H1 (cell line): ENCODE results near the gene JAKMIP3. TPM values are rescaled to one million over a fixed set of nuclear protein-coding genes. Genes with fewer than 3 reads are reported as not detected.

Experiments
- CTCF ChIA-PET: fragments of 300-600 bp; sonication (Branson Sonifier 250); formaldehyde crosslinking; loops from one replicate; lab custom pipeline; 2021; ENCODE audit not compliant: partially characterized antibody; lab: Charles Lee
- POLR2A ChIA-PET: fragments of 300-600 bp; sonication (Branson Sonifier 250); formaldehyde crosslinking; loops from one replicate; lab custom pipeline; 2021; ENCODE audit warnings: inconsistent platforms; ENCODE audit not compliant: partially characterized antibody; lab: Charles Lee
- DNase-seq, 2 experiments: peaks; one replicate each; pipeline versions ENCODE4 v3.0.0 to v3.0.0-alpha.2; 2010 to 2022; ENCODE audit warnings: low spot score in 2 of 2, low read depth in 1 of 2, mixed read lengths in 1 of 2
- FAIRE-seq: peaks from 2 replicates; lab custom pipeline; 2011; peaks lifted over from hg19 to GRCh38; lab: Jason Lieb, UNC
- H2AFZ ChIP-seq: 2 replicates; pipeline ENCODE4 v1.8.1; 2012; ENCODE audit warnings: low read length, inconsistent platforms
- H2AK5ac ChIP-seq: 2 replicates; pipeline ENCODE4 v1.6.1; 2013; ENCODE audit warnings: low read depth, low read length
- H2BK120ac ChIP-seq: replicated peaks from 2 replicates; pipeline ENCODE3; 2013; ENCODE audit warnings: low read depth, low read length, inconsistent platforms
- H2BK12ac ChIP-seq: 2 replicates; pipeline ENCODE4 v1.6.1; 2013; ENCODE audit warnings: low read depth, low read length
- H2BK15ac ChIP-seq: 2 replicates; pipeline ENCODE4 v1.6.1; 2013; ENCODE audit warnings: low read length
- H2BK20ac ChIP-seq: 2 replicates; pipeline ENCODE4 v1.6.1; 2013; ENCODE audit warnings: low read length
- H2BK5ac ChIP-seq: 2 replicates; pipeline ENCODE4 v1.6.1; 2013; ENCODE audit warnings: low read depth, low read length
- H3K14ac ChIP-seq: 2 replicates; pipeline ENCODE4 v1.6.1; 2013; ENCODE audit warnings: inconsistent platforms; ENCODE audit not compliant: insufficient read length
- H3K18ac ChIP-seq: 2 replicates; pipeline ENCODE4 v1.6.1; 2013; ENCODE audit warnings: low read length; ENCODE audit errors: extremely low read depth
- H3K23ac ChIP-seq: 2 replicates; pipeline ENCODE4 v1.6.1; 2013; ENCODE audit warnings: inconsistent platforms; ENCODE audit not compliant: insufficient read length
- H3K23me2 ChIP-seq: 2 replicates; pipeline ENCODE4 v1.6.1; 2013; ENCODE audit warnings: low read depth, low read length
- H3K27ac ChIP-seq: 2 replicates; pipeline ENCODE4 v1.6.1; 2011; ENCODE audit warnings: low read depth, low read length, inconsistent platforms
- H3K27me3 ChIP-seq, 4 experiments: replicated peaks in 1 of 4; 1 replicate in 1 of 4; 2 replicates in 3 of 4; pipeline versions ENCODE4 v1.6.1 to v1.8.1; 2011 to 2013; ENCODE audit warnings: low read length in 3 of 4, mild to moderate bottlenecking in 3 of 4, inconsistent platforms in 2 of 4, mixed read lengths in 2 of 4, moderate library complexity in 1 of 4; ENCODE audit not compliant: control insufficient read depth in 3 of 4, insufficient read depth in 3 of 4; ENCODE audit errors: extremely low read depth in 1 of 4
- H3K36me3 ChIP-seq, 4 experiments: 2 replicates each; pipeline versions ENCODE4 v1.6.1 to v1.8.1; 2011 to 2013; ENCODE audit warnings: mild to moderate bottlenecking in 4 of 4, low read length in 3 of 4, moderate library complexity in 2 of 4, control low read depth in 1 of 4, inconsistent platforms in 1 of 4; ENCODE audit not compliant: insufficient read depth in 4 of 4, control insufficient read depth in 2 of 4
- H3K4ac ChIP-seq: replicated peaks from 2 replicates; pipeline ENCODE3; 2013; ENCODE audit warnings: low read length, low read depth, mixed read lengths, inconsistent platforms; ENCODE audit not compliant: insufficient read length
- H3K4me1 ChIP-seq, 4 experiments: replicated peaks in 1 of 4; 1 replicate in 1 of 4; 2 replicates in 3 of 4; pipeline versions ENCODE4 v1.6.1 to v1.8.1; 2011 to 2013; ENCODE audit warnings: low read length in 3 of 4, inconsistent platforms in 2 of 4, mixed read lengths in 1 of 4; ENCODE audit not compliant: insufficient read depth in 4 of 4, control insufficient read depth in 3 of 4
- H3K4me2 ChIP-seq, 2 experiments: 2 replicates each; pipeline versions ENCODE4 v1.6.1 to v1.8.1; 2011 to 2013; ENCODE audit warnings: low read depth in 2 of 2, low read length in 2 of 2, control low read depth in 1 of 2, inconsistent platforms in 1 of 2, mild to moderate bottlenecking in 1 of 2; ENCODE audit not compliant: insufficient read depth in 1 of 2
- H3K4me3 ChIP-seq, 4 experiments: fragments of 200-600, 300-600 bp in 1 of 4; sonication (generic), shearing (Covaris generic), sonication (Bioruptor Twin) in 1 of 4; 2 replicates each; pipeline versions ENCODE4 v1.5.1 to v1.8.1; 2011 to 2016; ENCODE audit warnings: low read length in 4 of 4, low read depth in 3 of 4, control low read depth in 2 of 4, inconsistent platforms in 2 of 4, mild to moderate bottlenecking in 2 of 4, mixed read lengths in 1 of 4, moderate library complexity in 1 of 4; ENCODE audit not compliant: insufficient read depth in 2 of 4; ENCODE audit errors: extremely low read depth in 1 of 4
- H3K56ac ChIP-seq: replicated peaks from 2 replicates; pipeline ENCODE3; 2013; ENCODE audit warnings: low read depth, mild to moderate bottlenecking, mixed read lengths, low read length, inconsistent platforms; ENCODE audit not compliant: insufficient read length
- H3K79me1 ChIP-seq: 2 replicates; pipeline ENCODE4 v1.6.1; 2013; ENCODE audit warnings: low read depth, low read length, control low read depth
- H3K79me2 ChIP-seq, 2 experiments: 2 replicates each; pipeline versions ENCODE4 v1.6.1 to v1.8.1; 2012 to 2013; ENCODE audit warnings: low read length in 2 of 2, mild to moderate bottlenecking in 2 of 2, inconsistent platforms in 1 of 2; ENCODE audit not compliant: insufficient read depth in 2 of 2, control insufficient read depth in 1 of 2
- H3K9ac ChIP-seq, 4 experiments: replicated peaks in 1 of 4; 1 replicate in 1 of 4; 2 replicates in 3 of 4; pipeline versions ENCODE4 v1.6.1 to v1.8.1; 2011 to 2013; ENCODE audit warnings: low read depth in 3 of 4, low read length in 3 of 4, control low read depth in 2 of 4, mild to moderate bottlenecking in 2 of 4, moderate library complexity in 2 of 4, inconsistent platforms in 1 of 4; ENCODE audit errors: extremely low read depth in 1 of 4
- H3K9me3 ChIP-seq, 2 experiments: 2 replicates each; pipeline versions ENCODE4 v1.6.1 to v1.8.1; 2012 to 2013; ENCODE audit warnings: mild to moderate bottlenecking in 2 of 2, moderate library complexity in 2 of 2, control low read depth in 1 of 2, inconsistent platforms in 1 of 2, low read depth in 1 of 2, low read length in 1 of 2, mixed read lengths in 1 of 2; ENCODE audit not compliant: insufficient read depth in 2 of 2
- H4K20me1 ChIP-seq, 2 experiments: replicated peaks in 1 of 2; 2 replicates each; pipeline versions ENCODE3 to v1.8.1; 2011 to 2013; ENCODE audit warnings: inconsistent platforms in 2 of 2, low read length in 2 of 2, mild to moderate bottlenecking in 1 of 2; ENCODE audit not compliant: insufficient read depth in 2 of 2, control insufficient read depth in 1 of 2
- H4K5ac ChIP-seq: 2 replicates; pipeline ENCODE4 v1.6.1; 2013; ENCODE audit warnings: low read length, low read depth, mixed read lengths, inconsistent platforms; ENCODE audit not compliant: insufficient read length
- H4K8ac ChIP-seq: 2 replicates; pipeline ENCODE4 v1.8.0; 2013; ENCODE audit warnings: mild to moderate bottlenecking, moderate library complexity, low read length, inconsistent platforms; ENCODE audit not compliant: insufficient read depth; ENCODE audit errors: extremely low read depth
- H4K91ac ChIP-seq: replicated peaks from 2 replicates; pipeline ENCODE3; 2013; ENCODE audit warnings: low read length, mixed read lengths, inconsistent platforms; ENCODE audit not compliant: insufficient read length
- CHD1 ChIP-seq: IDR thresholded peaks from 2 replicates; pipeline ENCODE4 v1.6.1; 2012; ENCODE audit warnings: low read depth, low read length, improper control_type of control experiment
- CTBP2 ChIP-seq: IDR thresholded peaks from 2 replicates; pipeline ENCODE4 v1.7.0; 2011; ENCODE audit warnings: borderline replicate concordance, mild to moderate bottlenecking, moderate library complexity, mixed read lengths, low read length; ENCODE audit not compliant: insufficient read depth, insufficient read length
- CTCF ChIP-seq, 3 experiments: IDR thresholded peaks; 1 replicate in 2 of 3; 2 replicates in 1 of 3; pipeline versions ENCODE4 v1.5.1 to v1.6.1; 2011; ENCODE audit warnings: low read length in 3 of 3, mild to moderate bottlenecking in 3 of 3, inconsistent platforms in 2 of 3, low read depth in 1 of 3, moderate library complexity in 1 of 3; ENCODE audit not compliant: insufficient read depth in 1 of 3; ENCODE audit errors: control extremely low read depth in 1 of 3
- GABPA ChIP-seq: IDR thresholded peaks from 2 replicates; pipeline ENCODE4 v1.6.1; 2011; ENCODE audit warnings: mild to moderate bottlenecking, low read length, moderate library complexity, borderline replicate concordance; ENCODE audit not compliant: insufficient read depth
- MAFK ChIP-seq: IDR thresholded peaks from 2 replicates; pipeline ENCODE4 v1.6.1; 2012; ENCODE audit warnings: low read depth, mild to moderate bottlenecking, improper control_type of control experiment, low read length
- NRF1 ChIP-seq: IDR thresholded peaks from 2 replicates; pipeline ENCODE4 v1.6.1; 2011; ENCODE audit warnings: mild to moderate bottlenecking, low read depth, low read length, improper control_type of control experiment
- POLR2A ChIP-seq, 2 experiments: IDR thresholded peaks; 1 replicate in 1 of 2; 2 replicates in 1 of 2; pipeline ENCODE4 v1.6.1; 2011; ENCODE audit warnings: low read depth in 2 of 2, low read length in 2 of 2, mild to moderate bottlenecking in 2 of 2; ENCODE audit errors: control extremely low read depth in 1 of 2
- SUZ12 ChIP-seq: fragments of 200-600 bp; sonication (generic); IDR thresholded peaks from 2 replicates; pipeline ENCODE4 v1.6.1; 2012; ENCODE audit warnings: mild to moderate bottlenecking, inconsistent platforms, low read length, moderate library complexity, mixed read lengths
- TBP ChIP-seq: IDR thresholded peaks from 2 replicates; pipeline ENCODE4 v1.6.1; 2011; ENCODE audit warnings: low read depth, low read length, improper control_type of control experiment
- TEAD4 ChIP-seq: IDR thresholded peaks from 2 replicates; pipeline ENCODE4 v1.6.1; 2012; ENCODE audit warnings: low read depth, low read length, inconsistent platforms, mixed read lengths
- WGBS, 2 experiments: shearing (Covaris generic) in 1 of 2; methylation state at CpG; one replicate each; pipeline versions ENCODE4 v1.1.6 to v1.1.7; 2013 to 2015; ENCODE audit warnings: low lambda C conversion rate in 2 of 2, mixed read lengths in 2 of 2, inconsistent platforms in 1 of 2, low coverage in 1 of 2, missing lambda C conversion rate in 1 of 2; ENCODE audit not compliant: insufficient replicate concordance in 2 of 2, insufficient coverage in 1 of 2, insufficient read length in 1 of 2; ENCODE audit errors: extremely low coverage in 1 of 2, missing lambda C conversion rate in 1 of 2; 5-methylcytosine and 5-hydroxymethylcytosine counted together
- polyA plus RNA-seq, 7 experiments: library from polyadenylated mRNA; depleted of rRNA in 3 of 7; stranded (reverse) in 5 of 7; unstranded in 2 of 7; fragments of >200 nt in 5 of 7; fragments of 200-250 nt in 2 of 7; gene quantifications; 1 replicate in 5 of 7; 2 replicates in 1 of 7; 4 replicates in 1 of 7; pipeline versions ENCODE4 v1.2.1 to v1.2.3, GENCODE V29; 2011 to 2013; ENCODE audit warnings: missing spikeins in 2 of 7, mixed read lengths in 2 of 7
- total RNA-seq: library from RNA; stranded (reverse); fragmentation: NEBNext Ultra II Directional; extraction: Animal tissue kit (Norgen Biotek cat#: 25700); gene quantifications from 2 replicates; pipeline ENCODE4 v1.2.1, GENCODE V29; 2021

The JAKMIP3 gene
- total and polyA plus RNA-seq, 2 of the 8 experiments (the other 6 are each of a cell fraction or from before 2014, with no cell fraction given): 0.83 to 0.91 TPM

- no peak overlapping the region for H2BK120ac ChIP-seq
- no peak overlapping the region for H3K23ac ChIP-seq
- no peak overlapping the region for H3K4me3 ChIP-seq
- no peak for DNase-seq
- no peaks in the 10 kb centered on the region for H3K36me3 ChIP-seq
- H3K9ac ChIP-seq: no peak overlapping the region
- no peak overlapping the region for H3K4ac ChIP-seq
- peaks cover 0 to 17% (median 11%) of the 10 kb centered on the region in 4 experiments; a peak in 6 of 7 replicates for H3K4me1 ChIP-seq
- H3K56ac ChIP-seq: no peak overlapping the region
- H3K4me2 ChIP-seq: no peak overlapping the region
- no peak overlapping the region for H3K14ac ChIP-seq
- H3K27ac ChIP-seq: no peak overlapping the region
- H3K18ac ChIP-seq: no peak overlapping the region
- no peak overlapping the region for H4K5ac ChIP-seq
- FAIRE-seq: no peak
- no peak overlapping the region for H2BK5ac ChIP-seq
- no peak overlapping the region for H2BK15ac ChIP-seq
- ChIA-PET POLR2A (interaction anchor here (1.1 kb wide), 1 partner anchor 46 kb away, joined by 3 read pairs; no protein-coding TSS in a partner anchor), CTCF (interaction anchor here (0.7 to 1.7 kb wide), 3 partner anchors 45 to 85 kb away, joined by 3 to 6 read pairs (median 4); no protein-coding TSS in a partner anchor)
- H2AK5ac ChIP-seq: no peak overlapping the region
- no peaks in the 10 kb centered on the region for H3K79me1 ChIP-seq
- no peak overlapping the region for H2AFZ ChIP-seq
- H3K23me2 ChIP-seq: no peaks in the 10 kb centered on the region; the same call in 1 of the 2 replicates
- no peak overlapping the region; the same call in 1 of the 2 replicates for H4K8ac ChIP-seq
- H3K9me3 ChIP-seq: peaks cover 0 to 4% of the 10 kb centered on the region in 2 experiments; a peak in 1 of 4 replicates
- no peak overlapping the region for H2BK12ac ChIP-seq
- peaks cover 0 to 2% (median 0%) of the 10 kb centered on the region in 4 experiments; a peak in 2 of 7 replicates for H3K27me3 ChIP-seq
- 91% methylated on average over 13 of the region's 13 CpGs; no CpG with 5 or more reads in 1 of the 2 experiments for WGBS, 2 experiments
- no peaks in the 10 kb centered on the region for H4K20me1 ChIP-seq
- no peaks in the 10 kb centered on the region for H3K79me2 ChIP-seq
- no peak overlapping the region for H2BK20ac ChIP-seq
- no peak overlapping the region for H4K91ac ChIP-seq
- no peak for TF ChIP-seq MAFK
- no peak for TF ChIP-seq CTCF (IDR thresholded peaks at IDR 0.05; ENCODE audit: control extremely low read depth in 1 of 3, insufficient read depth in 1 of 3, low read depth in 1 of 3, low read length in 3 of 3)
- no peak for TF ChIP-seq CHD1
- TF ChIP-seq NRF1: no peak
- TF ChIP-seq TEAD4: no peak
- no peak for TF ChIP-seq POLR2A (IDR thresholded peaks at IDR 0.05; ENCODE audit: control extremely low read depth in 1 of 2, low read depth in 2 of 2, low read length in 2 of 2)
- no peak for TF ChIP-seq GABPA
- no peak for TF ChIP-seq TBP
- TF ChIP-seq CTBP2: no peak
- TF ChIP-seq SUZ12: no peak
Measured at GRCh38 chr10:132068431-132069121, 2.8 kb downstream of the JAKMIP3 start.
